PC-9 (cell line): ENCODE measurements around the gene NAA40. TPM values are rescaled to one million over a fixed set of nuclear protein-coding genes. Genes with fewer than 3 reads are reported as not detected.

Experiments
- BruUV-seq: library from RNA; stranded (reverse); fragments of 400-500 nt; replicated peaks from 2 replicates; lab custom pipeline; 2021; lab: Mats Ljungman, UMichigan
- CTCF ChIA-PET: fragments of 300-600 bp; sonication (Branson Sonifier 250); formaldehyde crosslinking; loops from one replicate; lab custom pipeline; 2022; ENCODE audit warnings: antibody characterized with exemption; lab: Charles Lee
- POLR2A ChIA-PET: fragments of 300-600 bp; sonication (Branson Sonifier 250); formaldehyde crosslinking; loops from one replicate; lab custom pipeline; 2022; ENCODE audit warnings: antibody characterized with exemption; ENCODE audit not compliant: unreplicated experiment; lab: Charles Lee
- DNase-seq, 2 experiments: peaks; one replicate each; pipeline versions ENCODE4 v3.0.0 to v3.0.0-alpha.2; 2015 to 2022; ENCODE audit warnings: mixed read lengths in 1 of 2
- H2AFZ ChIP-seq: fragments of 200-600 bp; sonication (generic); 2 replicates; pipeline ENCODE4 v1.8.1; 2017; ENCODE audit warnings: antibody characterized with exemption
- H3F3A ChIP-seq: fragments of 200-600 bp; sonication (generic); 2 replicates; pipeline ENCODE4 v1.8.1; 2017; ENCODE audit warnings: antibody characterized with exemption, mild to moderate bottlenecking, low read depth; ENCODE audit not compliant: insufficient read depth
- H3K27ac ChIP-seq: fragments of 200-600 bp; sonication (generic); 2 replicates; pipeline ENCODE4 v1.6.1; 2016; ENCODE audit warnings: mixed run types
- H3K27me3 ChIP-seq: fragments of 200-600 bp; sonication (generic); 2 replicates; pipeline ENCODE4 v1.6.1; 2016; ENCODE audit warnings: low read depth, mixed run types; ENCODE audit not compliant: insufficient read depth
- H3K36me3 ChIP-seq: fragments of 200-600 bp; sonication (generic); 2 replicates; pipeline ENCODE4 v1.6.1; 2016; ENCODE audit warnings: low read depth, mixed run types
- H3K4me1 ChIP-seq: fragments of 200-600 bp; sonication (generic); replicated peaks from 2 replicates; pipeline ENCODE4 v1.6.1; 2016; ENCODE audit warnings: mixed run types; ENCODE audit not compliant: insufficient read depth
- H3K4me2 ChIP-seq: fragments of 200-600 bp; sonication (generic); 2 replicates; pipeline ENCODE4 v1.6.1; 2017; ENCODE audit warnings: mixed run types
- H3K4me3 ChIP-seq: fragments of 200-600 bp; sonication (generic); 2 replicates; pipeline ENCODE4 v1.6.1; 2016; ENCODE audit warnings: mixed run types
- H3K79me2 ChIP-seq: fragments of 200-600 bp; sonication (generic); 2 replicates; pipeline ENCODE4 v1.6.1; 2017; ENCODE audit warnings: low read depth, mixed run types
- H3K9me2 ChIP-seq: fragments of 200-600 bp; sonication (generic); 2 replicates; pipeline ENCODE4 v1.8.1; 2017; ENCODE audit warnings: mild to moderate bottlenecking; ENCODE audit not compliant: insufficient read depth
- H3K9me3 ChIP-seq: fragments of 200-600 bp; sonication (generic); 2 replicates; pipeline ENCODE4 v1.8.1; 2016; ENCODE audit warnings: low read depth; ENCODE audit not compliant: insufficient read depth
- H4K20me1 ChIP-seq: fragments of 200-600 bp; sonication (generic); 2 replicates; pipeline ENCODE4 v1.8.1; 2017; ENCODE audit not compliant: insufficient read depth
- CTCF ChIP-seq: fragments of 200-600 bp; sonication (generic); conservative IDR thresholded peaks from 2 replicates; pipeline ENCODE4 v1.6.1; 2017; ENCODE audit warnings: mixed run types, antibody characterized with exemption, mild to moderate bottlenecking, moderate library complexity
- EZH2 ChIP-seq: fragments of 200-600 bp; sonication (generic); IDR thresholded peaks from 2 replicates; pipeline ENCODE4 v1.8.0; 2017; ENCODE audit warnings: antibody characterized with exemption, low read depth
- intact Hi-C: fragments of 100-400 bp; cut with micrococcal nuclease; formaldehyde crosslinking; loops from one replicate; pipeline ENCODE4 v1.10.0; 2022; ENCODE audit not compliant: unreplicated experiment
- total RNA-seq: library from RNA; stranded (reverse); gene quantifications from 2 replicates; pipeline ENCODE4 v1.2.3, GENCODE V29; 2021

Gene NAA40
- total RNA-seq, 1 experiment from 2014 or later, result 47.4 TPM

DNA sequence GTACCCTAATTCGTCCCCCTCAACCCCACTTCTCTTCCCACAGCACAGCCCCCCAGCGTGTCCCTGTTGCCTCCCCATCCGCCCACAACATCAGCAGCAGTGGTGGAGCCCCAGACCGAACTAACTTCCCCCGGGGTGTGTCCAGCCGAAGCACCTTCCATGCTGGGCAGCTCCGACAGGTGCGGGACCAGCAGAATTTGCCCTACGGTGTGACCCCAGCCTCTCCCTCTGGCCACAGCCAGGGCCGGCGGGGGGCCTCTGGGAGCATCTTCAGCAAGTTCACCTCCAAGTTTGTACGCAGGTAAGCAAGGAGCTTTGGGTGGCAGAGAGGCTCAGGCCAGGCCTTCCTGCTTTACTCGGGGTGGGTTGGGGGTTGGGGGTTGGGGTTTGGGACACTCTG, 34.1 kb upstream of the NAA40 start:
- CTCF ChIA-PET, result no interaction called here
- Histone ChIP-seq H3K27ac (no peak overlapping the region), H3K27me3 (no peaks in the 10 kb centered on the region), H3F3A (peaks cover 29% of the 10 kb centered on the region; the same call in 1 of the 2 replicates), H3K79me2 (no peaks in the 10 kb centered on the region), H4K20me1 (peaks cover 15% of the 10 kb centered on the region; the same call in 1 of the 2 replicates), H3K4me2 (no peak overlapping the region), H3K36me3 (peaks cover 25% of the 10 kb centered on the region; the same call in 1 of the 2 replicates), H3K4me1 (no peaks in the 10 kb centered on the region), H2AFZ (no peak overlapping the region), H3K9me2 (no peaks in the 10 kb centered on the region), H3K9me3 (no peaks in the 10 kb centered on the region), H3K4me3 (no peak overlapping the region)
- POLR2A ChIA-PET, result no interaction called here
- intact Hi-C loops, result no loop called here
- DNase-seq, result no peak
- BruUV-seq, result no TSS peak
- TF ChIP-seq CTCF, result no peak
- TF ChIP-seq EZH2, result no peak

DNA sequence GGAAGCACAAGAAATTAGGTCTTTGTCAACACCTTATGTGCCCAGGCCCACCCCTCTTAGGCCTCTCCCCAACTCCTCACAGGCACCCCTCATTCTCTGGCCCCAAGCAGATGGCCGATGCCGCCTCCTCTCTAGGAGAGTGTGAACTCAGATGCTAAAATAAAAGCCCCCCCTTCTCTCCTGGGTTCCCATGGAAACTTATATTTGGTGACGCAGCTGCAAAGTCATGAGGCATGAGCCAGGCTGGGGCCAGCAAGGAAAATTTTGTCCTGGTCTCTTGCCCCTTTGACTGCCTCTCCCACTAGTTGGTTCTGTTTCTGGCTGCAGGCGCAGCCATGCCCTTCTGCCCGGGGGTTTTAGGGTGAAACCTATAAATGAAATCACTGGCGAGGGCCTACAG, 33.6 kb upstream of the NAA40 start:
- no peaks in the 10 kb centered on the region for H3K4me1 ChIP-seq
- no peak for DNase-seq
- H3K4me3 ChIP-seq, result no peak overlapping the region
- peaks cover 25% of the 10 kb centered on the region; the same call in 1 of the 2 replicates for H3K36me3 ChIP-seq
- H3K9me2 ChIP-seq, result no peaks in the 10 kb centered on the region
- no peak overlapping the region for H3K4me2 ChIP-seq
- H3K79me2 ChIP-seq, result no peaks in the 10 kb centered on the region
- H3K27ac ChIP-seq, result no peak overlapping the region
- CTCF ChIA-PET, result no interaction called here
- POLR2A ChIA-PET, result no interaction called here
- no peaks in the 10 kb centered on the region for H3K9me3 ChIP-seq
- BruUV-seq, result no TSS peak
- no peak for TF ChIP-seq EZH2
- intact Hi-C loops, result no loop called here
- H3F3A ChIP-seq, result peaks cover 32% of the 10 kb centered on the region; the same call in 1 of the 2 replicates
- H2AFZ ChIP-seq, result no peak overlapping the region
- H3K27me3 ChIP-seq, result no peaks in the 10 kb centered on the region
- H4K20me1 ChIP-seq, result peaks cover 15% of the 10 kb centered on the region; the same call in 1 of the 2 replicates

GRCh38 chr11:63906087-63906486, 32.7 kb upstream of the NAA40 start:
- Histone ChIP-seq H4K20me1 (peaks cover 15% of the 10 kb centered on the region; the same call in 1 of the 2 replicates), H3K4me1 (no peaks in the 10 kb centered on the region), H3K79me2 (no peaks in the 10 kb centered on the region), H3K9me3 (no peaks in the 10 kb centered on the region), H3K27me3 (no peaks in the 10 kb centered on the region), H3K4me2 (no peak overlapping the region), H3K36me3 (peaks cover 17% of the 10 kb centered on the region; the same call in 1 of the 2 replicates), H3F3A (peaks cover 33% of the 10 kb centered on the region; the same call in 1 of the 2 replicates), H3K27ac (no peak overlapping the region), H3K4me3 (no peak overlapping the region), H3K9me2 (no peaks in the 10 kb centered on the region), H2AFZ (no peak overlapping the region)
- intact Hi-C loops, result no loop called here
- POLR2A ChIA-PET, result interaction anchor here (0.5 kb wide), 1 partner anchor 124 kb away, joined by 5 read pairs; no protein-coding TSS in a partner anchor
- DNase-seq, result no peak
- no peak for TF ChIP-seq EZH2
- no peak for TF ChIP-seq CTCF
- CTCF ChIA-PET, result interaction anchor here (0.6 to 1.4 kb wide), 3 partner anchors 40 to 523 kb away, joined by 4 to 6 read pairs (median 5); partner anchors contain the start of gene MARK2
- no TSS peak for BruUV-seq
